ENCODE measurements around the gene SAMD5.

- TF ChIP-seq CTCF (IDR thresholded peaks at IDR 0.05) (no peak), POLR2A (IDR thresholded peaks at IDR 0.05) (no peak)
These were observed 103.5 kb downstream of the SAMD5 start for GRCh38 chr6:147611992-147612391.
